Activated CD4-positive, alpha-beta T cell treated with anti-CD3 and anti-CD28 coated beads for 48 hours (primary cell): Measurements from ENCODE around the gene IGF2R.
A peak's percentile ranks its signal among the peaks of the same experiment; 100 is the strongest.
"Not testable (repeated sequence)": the region's sequence is repeated elsewhere in the genome, so short reads cannot be mapped to it uniquely, and the experiment has no call there.

Experiments used
- DNase-seq: peaks from one replicate; pipeline ENCODE4 v3.0.0-alpha.2; 2020

Gene IGF2R

GRCh38 chr6:160000893-160001427 lies 32.1 kb downstream of the IGF2R start:
- not testable (repeated sequence) for DNase-seq

GRCh38 chr6:160002882-160003281 lies 34.0 kb downstream of the IGF2R start:
- DNase-seq = no peak

GRCh38 chr6:160004018-160004417 lies 35.1 kb downstream of the IGF2R start:
- DNase-seq = no peak

GRCh38 chr6:160004419-160005175 lies 35.7 kb downstream of the IGF2R start:
- DNase-seq = no peak

- DNase-seq = no peak
Measured at GRCh38 chr6:160005211-160005610, 36.3 kb downstream of the IGF2R start.

- DNase-seq = no peak
Measured at GRCh38 chr6:160005861-160006540, 37.1 kb downstream of the IGF2R start.

GRCh38 chr6:160007145-160007544 lies 38.3 kb downstream of the IGF2R start:
- no peak for DNase-seq

GRCh38 chr6:160007611-160008010 lies 38.7 kb downstream of the IGF2R start:
- no peak for DNase-seq

- DNase-seq = no peak
Measured at GRCh38 chr6:160010067-160010466, 41.2 kb downstream of the IGF2R start.

- no peak for DNase-seq
Measured at GRCh38 chr6:160013987-160014868, 45.3 kb downstream of the IGF2R start.

- no peak for DNase-seq
Measured at GRCh38 chr6:160014869-160015182, 45.9 kb downstream of the IGF2R start.

- peak; percentile 52 for DNase-seq
Measured at GRCh38 chr6:160015778-160016684, 47.1 kb downstream of the IGF2R start.

GRCh38 chr6:160022101-160022500 lies 53.2 kb downstream of the IGF2R start:
- no peak for DNase-seq

- no peak for DNase-seq
Measured at GRCh38 chr6:160022793-160023192, 53.9 kb downstream of the IGF2R start.

GRCh38 chr6:160024152-160024551 lies 55.3 kb downstream of the IGF2R start:
- DNase-seq = no peak

- no peak for DNase-seq
Measured at GRCh38 chr6:160027076-160027475, 58.2 kb downstream of the IGF2R start.

- no peak for DNase-seq
Measured at GRCh38 chr6:160027931-160028330, 59.0 kb downstream of the IGF2R start.

- peak; percentile 26 for DNase-seq
Measured at GRCh38 chr6:160028487-160029275, 59.8 kb downstream of the IGF2R start.

GRCh38 chr6:160029525-160029924 lies 60.6 kb downstream of the IGF2R start:
- no peak for DNase-seq

- no peak for DNase-seq
Measured at GRCh38 chr6:160030103-160030502, 61.2 kb downstream of the IGF2R start.

GRCh38 chr6:160031442-160031841 lies 62.6 kb downstream of the IGF2R start:
- DNase-seq = no peak
